Stimulated activated CD4-positive, alpha-beta T cell treated with anti-CD3 and anti-CD28 coated beads, Interleukin-2, amount 100 ng/mL, for 4 hours (primary cell): ENCODE results near the gene FRMPD2.
"Not testable (repeated sequence)": the region's sequence is repeated elsewhere in the genome, so short reads cannot be mapped to it uniquely, and the experiment has no call there.

Experiments used
- DNase-seq: peaks from one replicate; pipeline ENCODE4 v3.0.0-alpha.2; 2020; ENCODE audit warnings: low read depth

The FRMPD2 gene

DNA sequence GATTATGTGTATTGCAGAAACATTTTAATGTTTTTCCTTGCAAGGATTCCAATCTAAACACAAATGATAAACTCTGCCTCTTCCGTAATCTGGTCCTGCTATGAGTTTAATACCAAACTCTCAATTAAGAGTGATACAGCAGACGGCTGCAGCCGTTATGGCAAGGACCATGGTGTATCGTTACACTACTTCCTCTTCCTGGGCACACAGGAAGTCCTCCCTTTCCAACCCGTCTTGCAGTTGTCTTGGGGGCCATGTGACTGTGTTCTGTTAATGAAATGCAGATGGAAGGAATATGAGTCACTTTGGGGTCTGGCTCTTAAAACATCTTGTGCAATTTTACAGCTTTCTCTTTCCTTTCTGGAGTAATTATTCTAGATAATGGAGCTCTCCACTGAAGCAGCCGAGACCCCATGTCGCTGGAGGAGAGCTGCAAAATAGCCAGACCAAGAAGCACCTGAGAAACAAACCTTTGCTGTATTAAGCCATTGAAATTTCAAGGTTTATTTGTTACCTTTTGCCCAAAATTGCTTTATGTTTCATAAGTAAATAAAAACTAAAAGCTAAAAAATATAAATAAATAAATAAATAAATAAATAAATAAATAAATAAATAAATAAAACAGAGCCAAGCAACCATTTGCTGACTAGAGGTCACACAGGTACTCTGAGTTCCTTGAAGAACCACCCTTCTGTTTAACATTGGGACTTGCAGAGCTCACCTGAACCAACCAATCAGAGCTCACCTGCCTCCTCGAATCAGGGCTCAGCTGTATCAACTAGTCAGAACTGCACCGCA lies 74.7 kb downstream of the FRMPD2 start:
- DNase-seq = no peak

DNA sequence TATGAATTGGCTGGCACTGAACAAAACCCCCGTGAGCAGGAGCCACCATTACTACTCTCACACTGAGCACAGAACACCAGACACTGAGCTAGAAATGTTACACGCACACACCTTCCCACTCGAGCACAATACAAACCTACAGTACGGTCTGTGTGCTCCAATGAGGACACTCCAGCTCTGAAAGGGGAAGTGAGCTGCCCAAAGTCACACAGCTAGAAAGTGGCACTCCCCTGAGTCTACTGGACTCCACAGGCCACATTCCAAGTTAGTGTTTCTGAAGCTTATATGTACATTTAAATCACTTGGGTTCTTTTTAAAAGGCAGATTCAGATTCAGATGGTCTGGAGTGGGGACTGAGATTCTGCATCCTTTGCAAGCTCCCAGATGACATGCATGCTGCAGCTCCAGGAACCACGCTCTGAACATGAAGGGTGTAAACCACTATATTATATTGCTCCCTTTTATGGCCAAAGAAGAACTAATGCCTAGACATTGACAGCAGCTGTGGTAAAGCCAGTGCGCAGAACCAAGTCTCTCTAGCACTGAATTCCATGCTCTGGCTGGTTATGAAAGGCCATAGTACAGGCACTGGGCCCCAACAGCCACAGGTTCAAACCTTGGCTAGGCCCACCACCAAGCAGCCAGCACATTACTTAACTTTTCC lies 77.1 kb downstream of the FRMPD2 start:
- no peak for DNase-seq

- no peak for DNase-seq
Measured at GRCh38 chr10:48195803-48196202, 78.7 kb downstream of the FRMPD2 start.

DNA sequence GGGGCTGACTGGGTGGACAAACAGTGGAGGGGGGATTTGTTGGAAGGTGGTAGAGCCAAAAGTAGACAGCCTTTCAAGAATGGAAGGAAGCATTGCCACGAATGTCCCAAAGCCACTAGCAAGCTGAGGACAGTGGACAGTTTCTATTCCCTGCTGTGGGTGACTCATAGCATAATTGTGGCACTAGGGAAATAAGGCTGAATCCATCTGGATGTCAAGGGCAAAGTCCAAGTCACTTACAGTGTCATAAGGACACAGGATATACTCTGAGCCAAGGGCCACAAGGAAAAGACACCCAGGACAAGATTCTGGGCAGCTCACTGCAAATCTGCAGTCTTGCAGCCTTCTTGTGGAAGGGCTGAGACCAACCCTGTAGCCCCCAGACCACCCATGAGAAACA lies 79.7 kb downstream of the FRMPD2 start:
- DNase-seq = no peak

DNA sequence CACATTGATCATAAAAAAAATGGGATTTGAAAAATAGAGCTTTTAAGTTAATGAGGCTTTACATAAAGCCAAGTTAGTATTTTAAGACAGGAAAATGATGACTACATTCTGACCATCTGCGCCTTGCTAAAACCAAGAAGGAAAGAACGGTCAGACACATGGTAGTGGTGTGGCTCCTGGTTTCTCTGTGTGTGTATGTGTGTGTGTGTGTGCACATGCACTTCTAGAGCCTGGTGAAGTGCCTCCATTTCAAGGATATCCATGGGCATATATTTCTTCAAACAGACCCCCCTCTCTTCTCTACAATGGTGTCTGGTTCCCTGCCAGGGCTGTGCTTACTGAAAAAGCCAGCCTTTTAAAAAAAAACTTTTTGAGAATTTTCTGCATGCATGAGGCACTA lies 80.9 kb downstream of the FRMPD2 start:
- DNase-seq = no peak

GRCh38 chr10:48192881-48193450 lies 81.5 kb downstream of the FRMPD2 start:
- DNase-seq = no peak

GRCh38 chr10:48187713-48188485 lies 86.6 kb downstream of the FRMPD2 start:
- DNase-seq = no peak

DNA sequence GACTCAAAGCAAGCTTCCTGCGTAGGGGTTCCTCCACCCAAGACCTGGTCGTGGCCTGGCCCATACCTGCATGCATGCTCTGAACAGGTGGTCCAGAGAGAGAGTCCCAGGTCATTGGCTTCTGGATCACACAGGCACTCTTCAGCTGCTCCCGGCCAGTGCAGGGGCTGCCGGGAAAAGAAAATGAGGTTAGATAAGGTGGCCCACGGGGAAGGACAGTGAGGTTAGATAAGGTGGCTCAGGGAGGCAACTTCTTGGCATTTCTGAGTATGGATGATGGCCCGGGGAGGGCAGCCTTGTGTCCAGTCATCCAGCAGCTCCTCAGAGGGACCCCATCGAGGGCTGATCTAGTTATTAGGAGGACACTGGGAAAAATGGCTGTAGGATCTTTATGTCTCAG lies 87.4 kb downstream of the FRMPD2 start:
- no peak for DNase-seq

DNA sequence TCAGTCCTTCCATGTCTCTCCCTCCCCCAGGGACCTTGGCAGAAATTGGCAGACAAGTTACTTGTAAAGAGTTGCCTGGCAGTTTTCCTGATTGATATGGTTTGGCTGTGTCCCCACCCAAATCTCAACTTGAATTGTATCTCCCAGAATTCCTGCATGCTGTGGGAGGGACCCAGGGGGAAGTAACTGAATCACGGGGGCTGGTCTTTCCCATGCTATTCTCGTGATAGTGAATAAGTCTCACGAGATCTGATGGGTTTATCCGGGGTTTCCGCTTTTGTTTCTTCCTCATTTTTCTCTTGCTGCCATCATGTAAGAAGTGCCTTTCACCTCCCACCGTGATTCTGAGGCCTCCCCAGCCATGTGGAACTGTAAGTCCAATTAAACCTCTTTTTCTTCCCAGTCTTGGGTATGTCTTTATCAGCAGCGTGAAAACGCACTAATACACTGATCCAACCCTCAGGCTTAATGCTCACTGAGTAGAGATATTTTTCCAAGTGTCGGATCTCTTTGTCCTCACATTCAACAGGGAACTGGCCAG lies 88.2 kb downstream of the FRMPD2 start:
- not testable (repeated sequence) for DNase-seq

DNA sequence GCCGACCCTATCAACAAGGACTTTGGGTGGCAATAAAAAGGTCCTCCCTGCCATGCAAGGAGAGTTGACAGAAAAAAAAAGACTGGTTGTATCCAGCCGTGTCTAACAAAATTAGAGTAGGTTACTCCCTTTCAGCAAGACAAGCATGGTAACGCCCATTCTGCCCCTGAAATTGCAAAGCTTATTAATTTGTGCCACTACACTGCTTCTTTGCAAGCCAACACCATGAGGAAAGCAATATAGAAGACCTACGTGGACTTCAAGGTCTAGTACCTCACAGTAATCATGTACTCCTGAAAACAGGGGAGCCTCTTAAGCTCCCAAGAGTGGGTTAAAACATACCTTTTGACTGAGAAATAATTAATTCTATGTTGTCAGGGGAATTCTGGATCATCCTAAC lies 90.3 kb downstream of the FRMPD2 start:
- DNase-seq = no peak

GRCh38 chr10:48172715-48173114 lies 101.8 kb downstream of the FRMPD2 start:
- not testable (repeated sequence) for DNase-seq

- DNase-seq = not testable (repeated sequence)
Measured at GRCh38 chr10:48160670-48161069, 113.8 kb downstream of the FRMPD2 start.

GRCh38 chr10:48160163-48160562 lies 114.3 kb downstream of the FRMPD2 start:
- DNase-seq = not testable (repeated sequence)

DNA sequence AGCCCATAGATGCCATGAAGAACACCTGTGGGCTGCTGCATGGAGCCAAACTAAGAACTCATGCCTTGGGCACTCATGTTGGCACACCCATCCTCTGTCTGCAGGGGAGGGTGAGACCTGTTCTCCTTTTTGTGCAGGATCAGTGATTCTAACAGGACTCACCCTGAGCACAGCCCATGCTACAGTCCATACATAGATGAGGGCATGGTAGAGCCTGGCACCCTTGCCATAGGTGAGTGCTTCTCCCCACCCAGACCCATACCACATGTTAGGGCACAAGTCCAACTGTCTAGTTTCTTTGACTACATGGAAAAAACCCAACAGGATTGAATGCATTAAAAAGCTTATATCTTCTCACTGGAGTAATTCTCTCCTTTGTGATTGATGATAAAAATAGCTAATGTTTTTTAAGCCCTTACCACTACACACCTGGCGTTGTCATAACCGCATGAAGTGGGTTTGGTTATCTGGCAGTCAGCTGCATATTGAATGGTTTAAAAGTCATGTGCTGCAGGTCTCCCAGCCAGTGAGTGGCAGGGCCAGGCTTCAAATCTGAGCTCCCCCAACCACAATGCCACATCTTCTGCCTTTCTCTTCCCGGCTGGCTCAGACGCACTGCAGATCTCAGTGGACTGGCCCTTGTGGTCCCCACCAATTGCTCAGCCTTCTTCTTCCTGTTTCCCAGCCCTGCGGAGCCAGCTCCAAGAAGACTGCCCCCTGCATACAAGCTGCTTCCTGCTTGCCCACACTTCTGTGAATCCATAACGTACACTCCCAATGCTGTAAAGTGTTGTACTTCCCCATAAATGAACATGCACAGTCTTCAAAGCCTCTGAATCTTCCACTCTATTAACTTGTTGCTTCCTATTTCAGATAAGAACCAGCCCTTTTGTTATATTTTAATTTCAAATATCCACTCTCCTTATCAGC lies 120.0 kb downstream of the FRMPD2 start:
- DNase-seq = not testable (repeated sequence)

DNA sequence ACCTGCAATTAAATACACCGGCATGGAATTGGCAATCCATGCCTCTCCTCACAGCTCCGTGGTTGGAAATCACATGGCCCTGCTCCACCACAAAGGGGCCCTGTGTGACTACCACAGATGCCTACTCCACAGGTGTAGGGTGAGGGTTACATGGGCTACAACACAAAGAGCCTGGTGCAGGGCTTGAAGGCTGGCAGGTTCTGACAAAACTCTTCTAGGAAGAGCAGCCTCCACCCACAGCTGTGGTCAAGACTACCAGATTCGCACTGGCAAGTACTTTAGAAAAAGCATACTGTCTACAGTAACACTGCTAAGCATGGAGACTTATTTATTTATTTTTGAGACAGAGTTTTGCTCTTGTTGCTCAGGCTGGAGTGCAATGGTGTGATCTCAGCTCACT lies 126.9 kb downstream of the FRMPD2 start:
- DNase-seq = not testable (repeated sequence)

DNA sequence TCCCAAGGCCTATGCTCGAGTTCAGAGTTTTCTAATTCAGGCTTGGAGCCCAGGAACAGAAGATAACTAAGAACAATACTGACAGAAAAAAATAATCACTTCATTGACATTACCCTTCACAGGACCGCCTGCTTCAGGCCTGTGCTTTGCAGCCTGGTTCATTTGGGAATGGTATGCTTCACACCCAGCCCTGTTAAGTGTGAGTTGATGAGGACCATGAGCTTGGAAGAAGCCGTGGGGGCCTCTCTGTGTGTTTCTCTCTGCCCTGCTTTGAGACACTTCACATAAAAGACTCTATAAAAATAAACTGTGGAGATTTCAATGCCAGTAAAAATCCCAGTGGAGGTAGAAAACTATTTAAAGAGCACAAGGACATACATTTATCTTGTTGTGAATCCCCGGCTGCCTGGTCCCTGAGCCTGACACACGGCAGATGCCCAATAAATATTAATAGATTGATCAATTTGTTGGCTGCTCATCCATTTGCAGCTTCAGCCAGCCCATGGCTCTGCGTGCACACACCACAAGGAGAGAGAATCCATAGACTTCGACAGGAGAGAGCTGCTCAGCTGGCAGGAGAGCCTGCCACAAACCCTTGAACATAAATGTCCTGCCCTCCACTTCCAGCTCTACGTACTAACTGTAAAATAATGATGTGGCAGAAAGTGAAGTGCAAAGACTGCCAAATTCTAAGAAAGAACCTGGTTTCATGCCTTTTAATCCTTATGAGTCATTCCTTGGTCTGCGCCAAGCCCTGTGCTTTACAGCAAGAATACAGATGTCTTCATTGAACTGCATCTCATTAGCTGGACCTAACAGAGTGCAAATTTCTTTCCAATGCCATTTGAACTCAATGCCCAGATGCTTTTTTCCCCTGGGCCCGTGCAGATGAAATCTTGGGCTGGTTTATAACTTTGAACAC lies 130.5 kb downstream of the FRMPD2 start:
- DNase-seq = not testable (repeated sequence)

DNA sequence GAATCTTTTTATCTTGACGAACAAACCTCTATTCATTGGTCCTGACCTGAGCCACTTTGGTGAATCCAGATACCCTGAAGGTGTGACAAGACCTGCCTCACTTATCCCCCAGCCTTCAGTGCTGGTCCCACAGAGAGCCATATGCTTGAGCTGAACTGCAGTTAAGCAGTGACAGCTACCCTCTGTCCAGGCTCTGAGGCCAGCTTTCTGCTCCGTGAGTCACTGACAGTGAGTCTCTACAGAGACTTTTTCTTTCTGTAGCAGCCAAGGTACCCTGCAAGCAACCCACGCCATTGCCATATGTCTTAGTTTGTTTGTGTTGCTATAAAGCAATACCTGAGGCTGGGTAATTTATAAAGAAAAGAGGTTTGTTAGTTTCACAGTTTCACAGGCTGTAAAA lies 133.5 kb downstream of the FRMPD2 start:
- DNase-seq = not testable (repeated sequence)

DNA sequence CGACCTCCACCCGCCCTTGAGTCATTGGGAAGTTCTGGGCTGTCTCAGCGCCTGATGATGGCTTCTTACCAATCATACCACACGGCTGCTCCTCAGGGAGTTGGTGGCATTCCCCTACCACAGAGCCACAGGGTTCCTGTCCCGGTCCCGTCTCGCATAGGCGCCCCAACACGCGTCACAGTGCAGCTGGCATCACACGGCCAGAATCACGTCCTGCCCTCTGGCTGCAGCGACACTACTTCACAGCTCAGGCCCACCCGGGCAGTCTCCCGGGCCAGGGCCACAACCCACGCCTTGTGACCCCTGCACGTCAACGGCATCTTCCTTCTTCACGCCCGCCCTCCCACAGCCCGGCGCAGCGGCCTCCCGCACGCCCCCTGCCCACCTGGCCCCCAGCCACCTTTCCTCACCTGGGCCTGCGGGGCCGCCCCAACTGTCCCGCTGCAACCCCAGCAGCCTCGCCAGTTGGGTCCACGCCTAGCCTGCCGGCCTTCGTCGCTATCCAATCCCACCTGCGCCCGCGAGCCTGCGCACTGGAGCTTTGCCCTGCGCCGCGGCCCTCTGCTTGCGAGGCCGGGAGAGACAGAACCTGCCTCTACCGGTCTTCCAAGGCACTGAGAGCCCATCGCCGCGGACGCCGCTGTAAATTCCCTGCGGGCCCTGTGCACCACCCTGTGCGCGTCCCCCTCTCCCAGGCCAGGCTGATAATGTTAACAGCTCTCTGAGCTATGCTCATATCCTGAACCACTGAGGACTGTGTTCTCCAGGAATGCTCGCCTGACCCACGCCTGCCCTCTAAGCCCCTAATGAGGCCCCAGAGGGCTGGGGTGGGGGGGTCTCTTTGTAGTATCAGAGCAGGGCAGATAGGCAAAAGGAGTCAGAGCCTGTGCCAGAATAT lies 134.3 kb downstream of the FRMPD2 start:
- not testable (repeated sequence) for DNase-seq

DNA sequence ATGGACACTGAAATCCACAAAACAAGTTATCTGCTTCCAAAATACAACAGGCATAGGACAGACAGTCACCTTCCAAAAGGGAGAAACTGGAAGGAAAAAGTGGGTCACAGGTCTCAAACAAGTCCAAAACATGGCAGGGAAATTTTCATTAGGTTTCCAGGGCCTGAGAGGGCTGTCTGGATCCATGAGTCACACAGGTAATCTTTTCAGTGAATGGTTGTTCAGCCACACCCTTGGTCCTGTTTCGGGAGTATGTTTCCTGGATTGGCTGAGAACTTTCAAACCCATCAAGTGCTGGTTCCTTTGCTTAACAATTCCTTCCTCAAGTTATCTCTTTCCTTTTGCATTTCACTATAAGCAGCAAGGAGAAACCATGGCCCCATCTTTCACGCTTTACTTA lies 145.5 kb downstream of the FRMPD2 start:
- DNase-seq = not testable (repeated sequence)
